Measurements from ENCODE around the gene TIMM9.

- TF ChIP-seq POLR2A (IDR thresholded peaks at IDR 0.05; ENCODE audit: low read depth, low read length) (no peak), POLR2AphosphoS5 (IDR thresholded peaks at IDR 0.05; ENCODE audit: low read depth, low read length) (no peak), SPI1 (IDR thresholded peaks at IDR 0.05; ENCODE audit: low read depth, low read length) (no peak), TAF1 (IDR thresholded peaks at IDR 0.05; ENCODE audit: low read depth, low read length) (no peak), PAX5 (IDR thresholded peaks at IDR 0.05; ENCODE audit: insufficient read depth, low read length, severe bottlenecking) (no peak), POU2F2 (IDR thresholded peaks at IDR 0.05; ENCODE audit: low read depth, low read length) (no peak)
Measured at GRCh38 chr14:58469309-58469708, 42.0 kb upstream of the TIMM9 start.
